ENCODE data around the gene CFAP74. TPM values are rescaled to one million over a fixed set of nuclear protein-coding genes. Genes with fewer than 3 reads are reported as not detected.
A peak's percentile ranks its signal among the peaks of the same experiment; 100 is the strongest.

Gene CFAP74
- total and polyA plus RNA-seq, 9 of the 15 experiments (the other 6 are each of a cell fraction or from before 2014, with no cell fraction given): 0.03 to 0.15 (median 0.05) TPM; not detected in 6

- BruUV-seq (replicated peaks): no TSS peak
- Histone ChIP-seq H3K9ac (ENCODE audit: insufficient read depth in 1 of 2, low read depth in 2 of 2, low read length in 2 of 2) (0 out of 4 replicates have a peak overlapping the region, but pooled peaks of 1 of the 2 experiments have one; percentile 13), H3K27me3 (ENCODE audit: control insufficient read depth in 2 of 2, insufficient read depth in 2 of 2, low read length in 2 of 2) (peaks cover 73 to 94% of the 10 kb centered on the region in 2 experiments), H3K79me2 (ENCODE audit: control insufficient read depth, insufficient read depth, low read length) (no peaks in the 10 kb centered on the region), H3K4me1 (replicated peaks in 1 of 2; ENCODE audit: control insufficient read depth in 2 of 2, insufficient read depth in 2 of 2, low read length in 2 of 2) (peaks cover 0 to 7% of the 10 kb centered on the region in 2 experiments; a peak in 1 of 5 replicates), H2AFZ (ENCODE audit: low read depth, low read length) (no peak overlapping the region), H4K20me1 (replicated peaks; ENCODE audit: control insufficient read depth, insufficient read depth, low read length) (peaks cover 15% of the 10 kb centered on the region; the same call in 1 of the 2 replicates), H3K36me3 (ENCODE audit: control insufficient read depth, insufficient read depth, low read length) (no peaks in the 10 kb centered on the region), H3K27ac (ENCODE audit: extremely low read depth, low read depth, low read length) (no peak overlapping the region), H3K9me1 (ENCODE audit: control insufficient read depth, insufficient read depth, low read length) (no peaks in the 10 kb centered on the region), H3K9me3 (replicated peaks; ENCODE audit: control insufficient read depth, insufficient read depth, low read depth, low read length) (no peaks in the 10 kb centered on the region), H3K4me3 (no peak overlapping the region), H3K4me2 (ENCODE audit: insufficient read depth, low read length) (no peak overlapping the region)
- FAIRE-seq (no peak), DNase-seq (ENCODE audit: extremely low read depth in 1 of 4, low spot score in 3 of 4) (no peak), ATAC-seq (no peak)
- WGBS (ENCODE audit: insufficient coverage, low coverage, missing lambda C conversion rate): 10% methylated on average over 15 of the region's 15 CpGs
- in situ Hi-C loops (cut with MboI) (no loop called here), intact Hi-C loops (cut with micrococcal nuclease) (no loop called here)
- CTCF ChIA-PET (ENCODE audit: low intra/inter-chr PET ratio): no interaction called here
- POLR2A ChIA-PET: interaction anchor here (0.8 to 1.4 kb wide), 2 partner anchors 52 to 59 kb away, joined by 3 read pairs; no protein-coding TSS in a partner anchor
- TF ChIP-seq NFIC (IDR thresholded peaks at IDR 0.05) (no peak), MTA2 (IDR thresholded peaks at IDR 0.05; ENCODE audit: low read depth) (no peak), NKRF (IDR thresholded peaks at IDR 0.05; ENCODE audit: borderline replicate concordance) (no peak), MTF1 (CRISPR knock-in tag; IDR thresholded peaks at IDR 0.05; ENCODE audit: borderline replicate concordance) (no peak), RNF2 (IDR thresholded peaks at IDR 0.05) (no peak), XRCC5 (IDR thresholded peaks at IDR 0.05; ENCODE audit: low read depth, low read length) (no peak), ZNF134 (CRISPR knock-in tag; conservative IDR thresholded peaks at IDR 0.05) (no peak), ZNF699 (CRISPR knock-in tag; IDR thresholded peaks at IDR 0.05; ENCODE audit: insufficient replicate concordance) (no peak), ATF1 (CRISPR knock-in tag; IDR thresholded peaks at IDR 0.05) (no peak), ATF1 (tag; IDR thresholded peaks at IDR 0.05) (no peak), ZNF324 (CRISPR knock-in tag; IDR thresholded peaks at IDR 0.05) (no peak)
These were observed 10.6 kb upstream of the CFAP74 start for GRCh38 chr1:2014181-2014580.
